GM20431 (cell line): ENCODE data around the gene MEG3.
"Not testable (repeated sequence)": the region's sequence is repeated elsewhere in the genome, so short reads cannot be mapped to it uniquely, and the experiment has no call there.

ENCODE experiments used
- in situ Hi-C: fragments of 300-500 bp; cut with MseI, MboI; formaldehyde crosslinking; loops from one replicate; pipeline ENCODE4 v1.15.0; 2020; ENCODE audit warnings: low sequenced_read_pairs; ENCODE audit not compliant: unreplicated experiment

Gene MEG3

GRCh38 chr14:100788517-100788916 is 37.4 kb upstream of the MEG3 start:
- in situ Hi-C loops: no loop called here

GRCh38 chr14:100788942-100789341 is 37.0 kb upstream of the MEG3 start:
- in situ Hi-C loops: no loop called here

- in situ Hi-C loops: no loop called here
Measured at GRCh38 chr14:100789460-100790417, 36.2 kb upstream of the MEG3 start.

GRCh38 chr14:100790502-100791347 is 35.2 kb upstream of the MEG3 start:
- in situ Hi-C loops: no loop called here

GRCh38 chr14:100791348-100791735 is 34.6 kb upstream of the MEG3 start:
- in situ Hi-C loops: no loop called here

GRCh38 chr14:100791995-100792394 is 33.9 kb upstream of the MEG3 start:
- in situ Hi-C loops: no loop called here

GRCh38 chr14:100796946-100797345 is 29.0 kb upstream of the MEG3 start:
- in situ Hi-C loops: no loop called here

- in situ Hi-C loops: no loop called here
Measured at GRCh38 chr14:100800041-100800440, 25.9 kb upstream of the MEG3 start.

GRCh38 chr14:100801433-100801832 is 24.5 kb upstream of the MEG3 start:
- in situ Hi-C loops: not testable (repeated sequence)

GRCh38 chr14:100802179-100802578 is 23.7 kb upstream of the MEG3 start:
- in situ Hi-C loops: no loop called here

- in situ Hi-C loops: no loop called here
Measured at GRCh38 chr14:100802766-100803165, 23.2 kb upstream of the MEG3 start.

GRCh38 chr14:100803226-100803625 is 22.7 kb upstream of the MEG3 start:
- in situ Hi-C loops: no loop called here

- in situ Hi-C loops: no loop called here
Measured at GRCh38 chr14:100803676-100804075, 22.2 kb upstream of the MEG3 start.

- in situ Hi-C loops: no loop called here
Measured at GRCh38 chr14:100804138-100804537, 21.8 kb upstream of the MEG3 start.

GRCh38 chr14:100804558-100805309 is 21.2 kb upstream of the MEG3 start:
- in situ Hi-C loops: no loop called here

GRCh38 chr14:100806386-100806785 is 19.5 kb upstream of the MEG3 start:
- in situ Hi-C loops: no loop called here

- in situ Hi-C loops: no loop called here
Measured at GRCh38 chr14:100807496-100807895, 18.4 kb upstream of the MEG3 start.

- in situ Hi-C loops: no loop called here
Measured at GRCh38 chr14:100807979-100808734, 17.8 kb upstream of the MEG3 start.

GRCh38 chr14:100810435-100810834 is 15.5 kb upstream of the MEG3 start:
- in situ Hi-C loops: no loop called here
